SK-N-SH (cell line): ENCODE data around the gene PDE4B. TPM values are rescaled to one million over a fixed set of nuclear protein-coding genes. Genes with fewer than 3 reads are reported as not detected.

ENCODE experiments used
- CTCF ChIA-PET: fragments of 300-600, 350-600 bp; formaldehyde crosslinking; extraction: SDS; loops from one replicate; lab custom pipeline; 2021; lab: Yijun Ruan, JAX
- POLR2A ChIA-PET: fragments of 350-600 bp; sonication (Branson Sonifier 250); formaldehyde crosslinking; extraction: SDS; loops from one replicate; lab custom pipeline; 2020; ENCODE audit warnings: antibody characterized with exemption, inconsistent platforms; lab: Yijun Ruan, JAX
- DNase-seq: peaks from one replicate; pipeline ENCODE4 v3.0.0; 2012
- H2AFZ ChIP-seq: fragments of 200-600 bp; sonication (generic); 2 replicates; pipeline ENCODE4 v1.8.1; 2016; ENCODE audit warnings: antibody characterized with exemption, mild to moderate bottlenecking, low read depth
- H3F3A ChIP-seq: fragments of 200-600 bp; sonication (generic); replicated peaks from 2 replicates; pipeline ENCODE3; 2016; ENCODE audit warnings: antibody characterized with exemption, mild to moderate bottlenecking; ENCODE audit not compliant: insufficient read depth
- H3K27ac ChIP-seq, 2 experiments: fragments of 200-500 bp in 1 of 2; fragments of 200-600 bp in 1 of 2; sonication (Bioruptor generic) in 1 of 2; sonication (generic), shearing (Covaris generic) in 1 of 2; 2 replicates each; pipeline versions ENCODE4 v1.5.1 to v1.6.1; 2014 to 2016; ENCODE audit warnings: low read depth in 2 of 2, inconsistent platforms in 1 of 2, low read length in 1 of 2, mild to moderate bottlenecking in 1 of 2, mixed read lengths in 1 of 2
- H3K27me3 ChIP-seq: fragments of 200-600 bp; sonication (generic), shearing (Covaris generic); 2 replicates; pipeline ENCODE4 v1.6.1; 2016; ENCODE audit warnings: mixed run types; ENCODE audit not compliant: insufficient read depth
- H3K36me3 ChIP-seq, 2 experiments: fragments of 200-500 bp in 1 of 2; fragments of 200-600 bp in 1 of 2; sonication (Bioruptor generic) in 1 of 2; sonication (generic) in 1 of 2; replicated peaks in 1 of 2; 2 replicates each; pipeline versions ENCODE3 to v1.5.1; 2014 to 2016; ENCODE audit warnings: low read length in 1 of 2, mild to moderate bottlenecking in 1 of 2; ENCODE audit not compliant: insufficient read depth in 2 of 2, control insufficient read depth in 1 of 2
- H3K4me1 ChIP-seq, 2 experiments: fragments of 200-500 bp in 1 of 2; fragments of 200-600 bp in 1 of 2; sonication (Bioruptor generic) in 1 of 2; sonication (generic), shearing (Covaris generic) in 1 of 2; 2 replicates each; pipeline versions ENCODE4 v1.5.1 to v1.6.1; 2014 to 2016; ENCODE audit warnings: low read depth in 1 of 2, low read length in 1 of 2, mixed run types in 1 of 2; ENCODE audit not compliant: insufficient read depth in 2 of 2, control insufficient read depth in 1 of 2
- H3K4me2 ChIP-seq: fragments of 200-600 bp; sonication (generic), shearing (Covaris generic); 2 replicates; pipeline ENCODE4 v1.6.1; 2017; ENCODE audit warnings: mixed run types
- H3K4me3 ChIP-seq, 2 experiments: fragments of 200-500 bp in 1 of 2; fragments of 200-600 bp in 1 of 2; sonication (Bioruptor generic) in 1 of 2; sonication (generic), shearing (Covaris generic) in 1 of 2; 2 replicates each; pipeline versions ENCODE4 v1.5.1 to v1.8.1; 2014 to 2016; ENCODE audit warnings: low read depth in 2 of 2, inconsistent platforms in 1 of 2, low read length in 1 of 2, mild to moderate bottlenecking in 1 of 2, mixed read lengths in 1 of 2, moderate library complexity in 1 of 2
- H3K79me2 ChIP-seq: fragments of 200-600 bp; sonication (generic); 2 replicates; pipeline ENCODE4 v1.8.1; 2017; ENCODE audit warnings: mild to moderate bottlenecking; ENCODE audit not compliant: insufficient read depth
- H3K9ac ChIP-seq: fragments of 200-600 bp; sonication (generic); 2 replicates; pipeline ENCODE4 v1.6.1; 2017; ENCODE audit warnings: mixed run types
- H3K9me2 ChIP-seq: fragments of 200-600 bp; sonication (generic); 2 replicates; pipeline ENCODE4 v1.6.1; 2017; ENCODE audit warnings: mixed run types
- H3K9me3 ChIP-seq: fragments of 200-600 bp; sonication (generic); 2 replicates; pipeline ENCODE4 v1.6.1; 2017; ENCODE audit warnings: mixed run types, mild to moderate bottlenecking, moderate library complexity
- H4K20me1 ChIP-seq: fragments of 200-600 bp; sonication (generic); 2 replicates; pipeline ENCODE4 v1.6.1; 2017; ENCODE audit warnings: mild to moderate bottlenecking, mixed run types; ENCODE audit not compliant: insufficient read depth
- CTCF ChIP-seq: fragments of 200-600 bp; sonication (generic); IDR thresholded peaks from 2 replicates; pipeline ENCODE4 v1.6.1; 2017; ENCODE audit warnings: antibody characterized with exemption, mild to moderate bottlenecking, moderate library complexity
- GABPA ChIP-seq: IDR thresholded peaks from 2 replicates; pipeline ENCODE4 v1.4.0; 2012; ENCODE audit warnings: low read depth, mild to moderate bottlenecking
- NFIC ChIP-seq: IDR thresholded peaks from 2 replicates; pipeline ENCODE4 v1.4.0; 2012; ENCODE audit warnings: borderline replicate concordance
- POLR2AphosphoS5 ChIP-seq: IDR thresholded peaks from 2 replicates; pipeline ENCODE4 v1.6.1; 2012; ENCODE audit warnings: low read depth, low read length
- RAD21 ChIP-seq: IDR thresholded peaks from 2 replicates; pipeline ENCODE4 v1.6.1; 2012; ENCODE audit warnings: mild to moderate bottlenecking, low read length
- RCOR1 ChIP-seq: fragments of 150-350 bp; IDR thresholded peaks from 2 replicates; pipeline ENCODE4 v1.6.1; 2017; ENCODE audit warnings: antibody characterized with exemption, low read length
- RFX5 ChIP-seq: IDR thresholded peaks from 2 replicates; pipeline ENCODE4 v1.6.1; 2012; ENCODE audit warnings: mild to moderate bottlenecking, improper control_type of control experiment, low read length
- RXRA ChIP-seq: IDR thresholded peaks from 2 replicates; pipeline ENCODE4 v1.4.0; 2012; ENCODE audit warnings: low read depth, mild to moderate bottlenecking, borderline replicate concordance
- SMC3 ChIP-seq: IDR thresholded peaks from 2 replicates; pipeline ENCODE4 v1.6.1; 2012; ENCODE audit warnings: low read depth, low read length, improper control_type of control experiment
- TAF1 ChIP-seq: IDR thresholded peaks from 2 replicates; pipeline ENCODE4 v1.6.1; 2012; ENCODE audit warnings: low read depth, mild to moderate bottlenecking, low read length, moderate library complexity, borderline replicate concordance
- TCF12 ChIP-seq: IDR thresholded peaks from 2 replicates; pipeline ENCODE4 v1.4.0; 2012
- TEAD4 ChIP-seq: IDR thresholded peaks from 2 replicates; pipeline ENCODE4 v1.4.0; 2012; ENCODE audit warnings: mild to moderate bottlenecking, borderline replicate concordance; ENCODE audit not compliant: insufficient read depth
- USF2 ChIP-seq: fragments of 150-350 bp; IDR thresholded peaks from 2 replicates; pipeline ENCODE4 v1.6.1; 2017; ENCODE audit warnings: antibody characterized with exemption, low read length, low read depth, borderline replicate concordance
- YY1 ChIP-seq: IDR thresholded peaks from 2 replicates; pipeline ENCODE4 v1.4.0; 2012; ENCODE audit warnings: low read depth, mild to moderate bottlenecking
- WGBS: methylation state at CpG from one replicate; pipeline ENCODE4 v1.1.6; 2017; ENCODE audit warnings: low lambda C conversion rate; 5-methylcytosine and 5-hydroxymethylcytosine counted together
- polyA plus RNA-seq, 3 experiments: library from polyadenylated mRNA; depleted of rRNA; stranded (reverse); fragments of >200 nt; gene quantifications; 2 replicates each; pipeline ENCODE4 v1.2.3, GENCODE V29; 2012

The PDE4B gene
- polyA plus RNA-seq, 1 of the 3 experiments (the other 2 are of a cell fraction), result 1.9 TPM

GRCh38 chr1:66083003-66083402, 290.3 kb downstream of the PDE4B start:
- no peak overlapping the region for H2AFZ ChIP-seq
- H3K4me1 ChIP-seq, result no peaks in the 10 kb centered on the region; a peak in 1 of 4 replicates
- no peaks in the 10 kb centered on the region for H3K9me2 ChIP-seq
- no peak overlapping the region for H3K9ac ChIP-seq
- 89% methylated on average over 3 of the region's 3 CpGs for WGBS
- ChIA-PET CTCF (no interaction called here), POLR2A (no interaction called here)
- no peak for DNase-seq
- H3K4me3 ChIP-seq, result no peak overlapping the region
- no peak for TF ChIP-seq TCF12
- no peak for TF ChIP-seq RAD21
- no peak for TF ChIP-seq RXRA
- TF ChIP-seq USF2, result no peak
- no peak for TF ChIP-seq POLR2AphosphoS5
- no peak for TF ChIP-seq RFX5
- no peak for TF ChIP-seq NFIC
- TF ChIP-seq RCOR1, result no peak
- no peak for TF ChIP-seq TAF1
- no peak for TF ChIP-seq SMC3
- no peak for TF ChIP-seq YY1
- TF ChIP-seq GABPA, result no peak
- H3K36me3 ChIP-seq, result no peaks in the 10 kb centered on the region
- H3K9me3 ChIP-seq, result no peaks in the 10 kb centered on the region
- H3K27me3 ChIP-seq, result no peaks in the 10 kb centered on the region
- no peak overlapping the region for H3K4me2 ChIP-seq
- H3K27ac ChIP-seq, result no peak overlapping the region
- no peaks in the 10 kb centered on the region for H4K20me1 ChIP-seq
- no peaks in the 10 kb centered on the region for H3F3A ChIP-seq
- no peaks in the 10 kb centered on the region for H3K79me2 ChIP-seq

- Histone ChIP-seq H3K79me2 (no peaks in the 10 kb centered on the region), H3K9me2 (no peaks in the 10 kb centered on the region), H3F3A (no peaks in the 10 kb centered on the region), H3K4me2 (no peak overlapping the region), H3K27me3 (no peaks in the 10 kb centered on the region), H3K27ac (no peak overlapping the region; a peak in 1 of 4 replicates), H3K4me3 (no peak overlapping the region), H3K4me1 (no peaks in the 10 kb centered on the region; a peak in 1 of 4 replicates), H3K9me3 (no peaks in the 10 kb centered on the region), H3K9ac (no peak overlapping the region), H2AFZ (no peak overlapping the region), H3K36me3 (no peaks in the 10 kb centered on the region), H4K20me1 (no peaks in the 10 kb centered on the region)
- TF ChIP-seq CTCF (0 out of 2 replicates have a peak, but pooled peaks have one; percentile 8), TEAD4 (no peak)
- no peak for DNase-seq
- POLR2A ChIA-PET, result no interaction called here
- CTCF ChIA-PET, result interaction anchor here (1.2 to 2.0 kb wide), 3 partner anchors 10 to 158 kb away, joined by 4 to 6 read pairs (median 5); no protein-coding TSS in a partner anchor
Observed at GRCh38 chr1:66084442-66084841, 291.7 kb downstream of the PDE4B start.
